Ammon's horn (tissue), 1 donor: ENCODE measurements around the gene IMPA2.
"Not testable (repeated sequence)": the region's sequence is repeated elsewhere in the genome, so short reads cannot be mapped to it uniquely, and the experiment has no call there.

Source experiments
- DNase-seq: peaks from one replicate; pipeline ENCODE4 v3.0.0-alpha.2; 2016; ENCODE audit warnings: low spot score

IMPA2 gene

GRCh38 chr18:12049978-12050811, 68.9 kb downstream of the IMPA2 start:
- DNase-seq = peak; percentile 45

- no peak for DNase-seq
Observed at GRCh38 chr18:12052866-12053265, 71.6 kb downstream of the IMPA2 start.

- DNase-seq = no peak
Observed at GRCh38 chr18:12053289-12053688, 72.0 kb downstream of the IMPA2 start.

GRCh38 chr18:12056034-12056883, 75.0 kb downstream of the IMPA2 start:
- no peak for DNase-seq

- no peak for DNase-seq
Observed at GRCh38 chr18:12056884-12057402, 75.6 kb downstream of the IMPA2 start.

GRCh38 chr18:12057419-12058039, 76.2 kb downstream of the IMPA2 start:
- DNase-seq = no peak

GRCh38 chr18:12059334-12060181, 78.3 kb downstream of the IMPA2 start:
- DNase-seq = no peak

- no peak for DNase-seq
Observed at GRCh38 chr18:12060182-12060870, 79.0 kb downstream of the IMPA2 start.

GRCh38 chr18:12061685-12062084, 80.4 kb downstream of the IMPA2 start:
- no peak for DNase-seq

- DNase-seq = no peak
Observed at GRCh38 chr18:12062974-12063373, 81.7 kb downstream of the IMPA2 start.

- no peak for DNase-seq
Observed at GRCh38 chr18:12064086-12064763, 82.9 kb downstream of the IMPA2 start.

- no peak for DNase-seq
Observed at GRCh38 chr18:12065397-12065796, 84.1 kb downstream of the IMPA2 start.

GRCh38 chr18:12066910-12067511, 85.7 kb downstream of the IMPA2 start:
- DNase-seq = no peak

- no peak for DNase-seq
Observed at GRCh38 chr18:12067671-12068070, 86.4 kb downstream of the IMPA2 start.

- not testable (repeated sequence) for DNase-seq
Observed at GRCh38 chr18:12068316-12068949, 87.1 kb downstream of the IMPA2 start.

- DNase-seq = no peak
Observed at GRCh38 chr18:12068950-12069320, 87.6 kb downstream of the IMPA2 start.

- DNase-seq = not testable (repeated sequence)
Observed at GRCh38 chr18:12071066-12071465, 89.8 kb downstream of the IMPA2 start.

- DNase-seq = no peak
Observed at GRCh38 chr18:12072996-12073395, 91.7 kb downstream of the IMPA2 start.

GRCh38 chr18:12074736-12075135, 93.4 kb downstream of the IMPA2 start:
- no peak for DNase-seq
